Measurements from ENCODE around the gene UBE2H.

DNA sequence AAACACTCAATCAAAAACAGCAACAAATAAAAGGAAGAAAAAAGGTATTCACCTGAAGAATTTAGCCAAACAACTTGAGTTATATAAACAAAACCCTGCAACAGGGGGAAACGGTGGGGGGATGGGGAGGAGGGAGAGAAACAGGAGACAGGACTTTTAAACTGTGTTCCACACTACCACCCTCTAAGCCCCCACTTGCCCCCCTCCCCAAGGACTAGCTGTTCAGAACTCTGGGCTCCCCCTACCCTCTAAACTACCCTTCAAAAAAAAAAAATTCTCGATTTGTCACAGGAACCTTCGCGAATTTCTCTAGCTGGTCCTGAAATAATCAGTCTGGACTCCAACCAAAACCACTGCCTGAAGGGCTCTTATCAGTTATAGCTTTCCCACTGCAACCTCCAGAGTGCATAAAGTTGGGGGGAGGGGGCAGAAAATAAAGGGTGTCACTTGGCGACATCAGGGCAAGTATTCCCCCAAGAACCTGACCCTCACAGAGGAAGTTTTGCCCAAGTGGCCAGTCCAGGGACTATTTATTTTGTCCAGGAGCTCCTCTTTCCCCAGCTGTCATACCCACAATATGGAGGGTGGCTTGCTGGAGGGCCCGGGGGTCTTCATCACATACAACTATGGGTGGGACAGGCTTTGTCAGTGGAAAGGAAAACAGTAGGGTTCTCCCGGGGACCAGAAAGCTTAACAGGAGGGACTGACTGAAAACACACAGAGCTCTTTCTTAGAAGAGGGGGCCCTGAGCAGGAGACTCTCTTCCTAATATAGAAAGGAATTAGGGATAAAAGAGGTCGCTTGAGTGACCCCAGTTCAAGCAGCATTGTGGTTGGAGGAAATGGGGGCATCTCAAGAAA is 1.3 kb downstream of the UBE2H start:
- TF ChIP-seq ZNF274 (IDR thresholded peaks at IDR 0.05; ENCODE audit: low read depth, low read length) (no peak), SUZ12 (IDR thresholded peaks at IDR 0.05; ENCODE audit: extremely low read depth, insufficient read depth, insufficient read length) (no peak), YY1 (IDR thresholded peaks at IDR 0.05; ENCODE audit: insufficient read depth, insufficient read length) (no peak)

Data from NT2/D1 (cell line).